Sigmoid colon (tissue), 3 donors: ENCODE results near the gene DPF3.

Source experiments
- CTCF ChIP-seq, 4 experiments: fragments of 450-650 bp in 3 of 4; fragments of 200-600 bp in 1 of 4; IDR thresholded peaks; one replicate each; pipeline ENCODE4 v1.5.1; 2016 to 2019; ENCODE audit warnings: antibody characterized with exemption in 4 of 4, mild to moderate bottlenecking in 3 of 4, moderate library complexity in 2 of 4
- POLR2A ChIP-seq, 2 donors: fragments of 450-650 bp; IDR thresholded peaks; one replicate each; pipeline ENCODE4 v1.6.1; 2016; ENCODE audit warnings: antibody characterized with exemption in 2 of 2, mild to moderate bottlenecking in 2 of 2, moderate library complexity in 2 of 2

GRCh38 chr14:72665259-72665658, 228.6 kb downstream of the DPF3 start:
- TF ChIP-seq CTCF (IDR thresholded peaks at IDR 0.05) = no peak
- no peak for TF ChIP-seq POLR2A (IDR thresholded peaks at IDR 0.05)
